ENCODE data around the gene ZNF609. TPM values are rescaled to one million over a fixed set of nuclear protein-coding genes. Genes with fewer than 3 reads are reported as not detected.

Gene ZNF609, protein sequence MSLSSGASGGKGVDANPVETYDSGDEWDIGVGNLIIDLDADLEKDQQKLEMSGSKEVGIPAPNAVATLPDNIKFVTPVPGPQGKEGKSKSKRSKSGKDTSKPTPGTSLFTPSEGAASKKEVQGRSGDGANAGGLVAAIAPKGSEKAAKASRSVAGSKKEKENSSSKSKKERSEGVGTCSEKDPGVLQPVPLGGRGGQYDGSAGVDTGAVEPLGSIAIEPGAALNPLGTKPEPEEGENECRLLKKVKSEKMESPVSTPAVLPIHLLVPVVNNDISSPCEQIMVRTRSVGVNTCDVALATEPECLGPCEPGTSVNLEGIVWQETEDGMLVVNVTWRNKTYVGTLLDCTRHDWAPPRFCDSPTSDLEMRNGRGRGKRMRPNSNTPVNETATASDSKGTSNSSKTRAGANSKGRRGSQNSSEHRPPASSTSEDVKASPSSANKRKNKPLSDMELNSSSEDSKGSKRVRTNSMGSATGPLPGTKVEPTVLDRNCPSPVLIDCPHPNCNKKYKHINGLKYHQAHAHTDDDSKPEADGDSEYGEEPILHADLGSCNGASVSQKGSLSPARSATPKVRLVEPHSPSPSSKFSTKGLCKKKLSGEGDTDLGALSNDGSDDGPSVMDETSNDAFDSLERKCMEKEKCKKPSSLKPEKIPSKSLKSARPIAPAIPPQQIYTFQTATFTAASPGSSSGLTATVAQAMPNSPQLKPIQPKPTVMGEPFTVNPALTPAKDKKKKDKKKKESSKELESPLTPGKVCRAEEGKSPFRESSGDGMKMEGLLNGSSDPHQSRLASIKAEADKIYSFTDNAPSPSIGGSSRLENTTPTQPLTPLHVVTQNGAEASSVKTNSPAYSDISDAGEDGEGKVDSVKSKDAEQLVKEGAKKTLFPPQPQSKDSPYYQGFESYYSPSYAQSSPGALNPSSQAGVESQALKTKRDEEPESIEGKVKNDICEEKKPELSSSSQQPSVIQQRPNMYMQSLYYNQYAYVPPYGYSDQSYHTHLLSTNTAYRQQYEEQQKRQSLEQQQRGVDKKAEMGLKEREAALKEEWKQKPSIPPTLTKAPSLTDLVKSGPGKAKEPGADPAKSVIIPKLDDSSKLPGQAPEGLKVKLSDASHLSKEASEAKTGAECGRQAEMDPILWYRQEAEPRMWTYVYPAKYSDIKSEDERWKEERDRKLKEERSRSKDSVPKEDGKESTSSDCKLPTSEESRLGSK (N-terminal part only)
- total RNA-seq = 33.1 TPM

DNA sequence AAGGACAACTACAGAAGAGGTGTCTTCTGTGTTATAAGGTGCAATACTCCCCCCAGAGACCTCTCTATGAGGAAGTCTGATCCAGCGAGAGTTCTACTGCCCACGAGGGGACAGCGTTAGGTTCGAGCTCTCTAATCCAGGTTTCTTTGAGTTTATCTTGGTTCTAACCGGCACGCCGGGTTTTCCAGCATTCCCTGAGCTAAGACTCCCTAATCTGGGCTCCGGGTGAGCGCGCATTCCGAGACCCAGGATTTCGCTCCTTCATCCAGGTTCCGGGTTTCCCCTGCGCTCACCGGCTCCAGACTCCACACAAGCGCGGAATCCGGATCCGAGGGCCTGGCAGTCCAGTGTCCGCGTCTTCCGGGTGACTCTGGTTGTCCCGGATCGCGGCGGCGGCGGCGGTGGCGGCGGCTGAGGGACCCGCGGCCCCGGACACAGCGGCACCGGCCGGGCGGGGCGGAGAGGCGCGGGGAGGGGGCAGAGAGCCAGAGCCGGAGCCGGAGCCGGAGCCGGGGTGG, at the start of gene ZNF609:
Gene ZNF609 (plus strand): TSS at position 373 of the 518 bp plus-strand sequence. CDS start 38,842 bp downstream, outside the sequence.
- Histone ChIP-seq H3K9me3 (no peaks in the 10 kb centered on the region), H3K27ac (peak within 1 kb of the TSS; percentile 93), H3K4me1 (peaks cover 56% of the 10 kb centered on the region), H3K27me3 (no peaks in the 10 kb centered on the region), H3K4me3 (peak within 1 kb of the TSS; percentile 58 to 75), H3K36me3 (peaks cover 0 to 3% of the 10 kb centered on the region in 2 donors)
- TF ChIP-seq, protein P1, sequence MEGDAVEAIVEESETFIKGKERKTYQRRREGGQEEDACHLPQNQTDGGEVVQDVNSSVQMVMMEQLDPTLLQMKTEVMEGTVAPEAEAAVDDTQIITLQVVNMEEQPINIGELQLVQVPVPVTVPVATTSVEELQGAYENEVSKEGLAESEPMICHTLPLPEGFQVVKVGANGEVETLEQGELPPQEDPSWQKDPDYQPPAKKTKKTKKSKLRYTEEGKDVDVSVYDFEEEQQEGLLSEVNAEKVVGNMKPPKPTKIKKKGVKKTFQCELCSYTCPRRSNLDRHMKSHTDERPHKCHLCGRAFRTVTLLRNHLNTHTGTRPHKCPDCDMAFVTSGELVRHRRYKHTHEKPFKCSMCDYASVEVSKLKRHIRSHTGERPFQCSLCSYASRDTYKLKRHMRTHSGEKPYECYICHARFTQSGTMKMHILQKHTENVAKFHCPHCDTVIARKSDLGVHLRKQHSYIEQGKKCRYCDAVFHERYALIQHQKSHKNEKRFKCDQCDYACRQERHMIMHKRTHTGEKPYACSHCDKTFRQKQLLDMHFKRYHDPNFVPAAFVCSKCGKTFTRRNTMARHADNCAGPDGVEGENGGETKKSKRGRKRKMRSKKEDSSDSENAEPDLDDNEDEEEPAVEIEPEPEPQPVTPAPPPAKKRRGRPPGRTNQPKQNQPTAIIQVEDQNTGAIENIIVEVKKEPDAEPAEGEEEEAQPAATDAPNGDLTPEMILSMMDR (IDR thresholded peaks at IDR 0.05) = peak in 1 of 3 experiments; percentile 37
- TF ChIP-seq POLR2AphosphoS5 (IDR thresholded peaks at IDR 0.05; ENCODE audit: insufficient read depth in 1 of 2, low read depth in 1 of 2) (peak; percentile 59 to 68), POLR2A (IDR thresholded peaks at IDR 0.05) (peak in 1 of 2 donors; percentile 89)
- intact Hi-C loops (cut with DNase I) = loop anchor here (5.0 kb wide), 1 partner anchor 958 kb away; the partner anchor contains the start of gene USP3
- peak in 1 of 2 donors; percentile 91 for DNase-seq (ENCODE audit: extremely low spot score in 2 of 2)

DNA sequence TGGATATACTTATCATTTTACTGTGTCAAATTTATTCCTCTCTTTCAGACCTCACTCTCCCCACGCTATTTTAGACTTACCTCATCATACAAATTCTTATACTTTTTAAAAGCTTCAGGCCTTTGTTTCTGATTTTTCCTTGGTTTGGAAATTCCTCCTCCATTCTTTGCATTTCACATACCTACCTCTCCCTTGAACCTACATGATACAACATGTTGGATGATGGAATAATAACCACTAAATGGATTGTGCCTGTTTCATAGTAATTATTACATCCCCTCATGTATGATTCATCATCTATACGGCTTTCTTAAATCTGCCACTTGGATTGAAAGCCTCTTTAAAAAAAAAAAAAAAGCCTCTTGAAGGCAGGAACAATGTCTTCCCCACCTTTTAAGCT, 48.2 kb upstream of the ZNF609 start:
- Histone ChIP-seq H3K4me1 (no peaks in the 10 kb centered on the region), H3K9me3 (no peaks in the 10 kb centered on the region), H3K27me3 (no peaks in the 10 kb centered on the region), H3K4me3 (no peak overlapping the region), H3K27ac (no peak overlapping the region), H3K36me3 (peaks cover 0 to 68% of the 10 kb centered on the region in 2 donors)
- TF ChIP-seq POLR2A (IDR thresholded peaks at IDR 0.05) (no peak), POLR2AphosphoS5 (IDR thresholded peaks at IDR 0.05; ENCODE audit: insufficient read depth in 1 of 2, low read depth in 1 of 2) (no peak)
- TF ChIP-seq, protein P1 (IDR thresholded peaks at IDR 0.05) = no peak
- intact Hi-C loops (cut with DNase I) = no loop called here
- no peak for DNase-seq (ENCODE audit: extremely low spot score in 2 of 2)

DNA sequence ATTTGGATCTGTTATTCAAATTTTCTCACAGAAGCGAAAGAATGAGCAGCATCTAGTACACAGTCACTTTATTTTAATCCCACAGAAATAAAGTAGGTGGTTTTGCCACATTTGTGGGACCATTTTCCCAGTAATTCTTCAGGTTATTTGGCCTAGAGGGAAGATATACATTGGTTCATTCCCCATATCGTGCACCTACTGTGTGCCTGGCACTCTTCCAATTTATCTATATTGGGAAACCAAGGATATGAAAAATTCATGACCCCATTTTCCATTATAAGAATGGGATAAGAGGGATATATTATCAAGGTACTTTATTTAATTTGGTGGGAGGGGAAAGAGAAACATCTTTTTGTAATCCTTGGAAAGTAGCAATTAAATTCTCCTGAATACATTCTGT, 37.7 kb upstream of the ZNF609 start:
- Histone ChIP-seq H3K27ac (no peak overlapping the region), H3K4me3 (no peak overlapping the region), H3K9me3 (no peaks in the 10 kb centered on the region), H3K27me3 (no peaks in the 10 kb centered on the region), H3K36me3 (peaks cover 0 to 63% of the 10 kb centered on the region in 2 donors), H3K4me1 (no peaks in the 10 kb centered on the region)
- TF ChIP-seq, protein P1 (IDR thresholded peaks at IDR 0.05) = no peak
- TF ChIP-seq POLR2A (IDR thresholded peaks at IDR 0.05) (no peak), POLR2AphosphoS5 (IDR thresholded peaks at IDR 0.05; ENCODE audit: insufficient read depth in 1 of 2, low read depth in 1 of 2) (no peak)
- DNase-seq (ENCODE audit: extremely low spot score in 2 of 2) = no peak
- intact Hi-C loops (cut with DNase I) = no loop called here

DNA sequence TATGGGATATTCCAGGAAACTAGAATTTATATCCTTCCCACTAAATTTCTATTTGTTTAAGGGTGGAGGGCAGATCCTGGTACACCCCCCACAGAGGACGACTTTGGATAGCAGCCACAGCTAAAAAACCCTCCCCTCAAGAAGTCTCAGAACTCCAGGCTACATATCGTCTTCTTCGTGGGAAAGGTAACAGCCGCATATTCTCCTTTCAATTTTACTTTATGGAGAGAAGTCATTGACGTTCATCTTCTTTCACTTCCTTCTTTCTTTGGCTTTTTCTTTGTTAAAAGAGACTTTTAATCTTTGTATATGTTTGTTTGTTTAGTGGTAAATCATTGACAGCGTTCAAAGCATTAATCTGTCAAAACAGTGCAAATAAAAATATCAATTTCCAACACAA, 36.4 kb upstream of the ZNF609 start:
- TF ChIP-seq, protein P1 (IDR thresholded peaks at IDR 0.05) = no peak
- TF ChIP-seq POLR2A (IDR thresholded peaks at IDR 0.05) = no peak
- TF ChIP-seq POLR2AphosphoS5 (IDR thresholded peaks at IDR 0.05; ENCODE audit: insufficient read depth in 1 of 2, low read depth in 1 of 2) = no peak
- Histone ChIP-seq H3K27ac (no peak overlapping the region), H3K4me1 (no peaks in the 10 kb centered on the region), H3K27me3 (no peaks in the 10 kb centered on the region), H3K4me3 (no peak overlapping the region), H3K36me3 (peaks cover 0 to 50% of the 10 kb centered on the region in 2 donors), H3K9me3 (no peaks in the 10 kb centered on the region)
- DNase-seq (ENCODE audit: extremely low spot score in 2 of 2) = no peak
- intact Hi-C loops (cut with DNase I) = no loop called here
